Body of pancreas (tissue), 4 donors: ENCODE results near the gene PIGW.

ENCODE experiments used
- CTCF ChIP-seq, 7 experiments: fragments of 450-650 bp in 4 of 7; fragments of 200-600 bp in 3 of 7; sonication (generic) in 3 of 7; IDR thresholded peaks; one replicate each; pipeline ENCODE4 v1.5.1; 2016 to 2019; ENCODE audit warnings: antibody characterized with exemption in 7 of 7
- POLR2A ChIP-seq, 3 donors: fragments of 450-650 bp; IDR thresholded peaks; one replicate each; pipeline ENCODE4 v1.6.1; 2016; ENCODE audit warnings: antibody characterized with exemption in 3 of 3, mild to moderate bottlenecking in 2 of 3

DNA sequence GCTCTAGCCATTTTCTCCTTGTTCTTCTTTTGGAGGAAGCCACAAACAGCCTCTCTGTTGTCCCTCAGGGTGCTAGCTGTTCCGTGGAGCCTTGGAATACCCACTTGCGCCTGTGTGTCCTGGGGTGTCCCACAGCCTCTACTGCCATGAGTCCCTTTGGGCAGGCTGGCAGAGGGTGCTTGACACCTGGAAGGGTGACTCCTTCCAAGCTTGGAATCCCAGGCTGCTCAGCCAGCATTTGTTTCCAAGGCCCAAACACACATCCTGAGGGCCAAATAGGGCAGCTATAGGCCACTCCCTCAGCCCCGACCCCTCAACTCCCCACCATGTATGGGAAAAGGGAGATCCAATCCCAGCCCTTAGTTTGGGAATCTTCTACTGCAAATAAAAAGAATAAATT lies 33.4 kb upstream of the PIGW start:
- TF ChIP-seq CTCF (IDR thresholded peaks at IDR 0.05) (no peak), POLR2A (IDR thresholded peaks at IDR 0.05) (no peak)
